Fibroblast of lung (primary cell): ENCODE data around the gene TP53BP1. TPM values are rescaled to one million over a fixed set of nuclear protein-coding genes. Genes with fewer than 3 reads are reported as not detected.

Experiments used
- DNase-seq, 2 donors: peaks; one replicate each; pipeline versions ENCODE4 v3.0.0 to v3.0.0-alpha.2; 2010; ENCODE audit warnings: low read depth in 2 of 2
- H2AFZ ChIP-seq: 2 replicates; pipeline ENCODE4 v1.5.1; 2012; ENCODE audit warnings: low read length, control low read depth, inconsistent platforms
- H3K27ac ChIP-seq: 2 replicates; pipeline ENCODE4 v1.5.1; 2011; ENCODE audit warnings: low read length, control low read depth; ENCODE audit not compliant: insufficient read depth
- H3K27me3 ChIP-seq: 2 replicates; pipeline ENCODE4 v1.5.1; 2011; ENCODE audit warnings: mild to moderate bottlenecking, low read length; ENCODE audit not compliant: control insufficient read depth, insufficient read depth
- H3K36me3 ChIP-seq: 2 replicates; pipeline ENCODE4 v1.5.1; 2011; ENCODE audit warnings: low read length; ENCODE audit not compliant: control insufficient read depth, insufficient read depth
- H3K4me1 ChIP-seq: 2 replicates; pipeline ENCODE4 v1.5.1; 2011; ENCODE audit warnings: low read length; ENCODE audit not compliant: control insufficient read depth, insufficient read depth; ENCODE audit errors: extremely low read depth
- H3K4me2 ChIP-seq: 2 replicates; pipeline ENCODE4 v1.5.1; 2011; ENCODE audit warnings: low read length, control low read depth; ENCODE audit not compliant: insufficient read depth; ENCODE audit errors: extremely low read depth
- H3K4me3 ChIP-seq, 4 experiments: fragments of 200-600 bp in 1 of 4; sonication (generic) in 1 of 4; replicated peaks in 1 of 4; 2 replicates each; pipeline ENCODE4 v1.5.1; 2011 to 2016; ENCODE audit warnings: low read length in 4 of 4, low read depth in 3 of 4, mild to moderate bottlenecking in 3 of 4, control low read depth in 2 of 4, inconsistent platforms in 1 of 4, mixed read lengths in 1 of 4; ENCODE audit not compliant: insufficient read depth in 1 of 4; ENCODE audit errors: control extremely low read depth in 1 of 4
- H3K79me2 ChIP-seq: 2 replicates; pipeline ENCODE4 v1.5.1; 2012; ENCODE audit warnings: mild to moderate bottlenecking, low read length, inconsistent platforms; ENCODE audit not compliant: control insufficient read depth, insufficient read depth
- H3K9ac ChIP-seq: 2 replicates; pipeline ENCODE4 v1.5.1; 2011; ENCODE audit warnings: mild to moderate bottlenecking, low read length, control low read depth; ENCODE audit not compliant: insufficient read depth
- H3K9me3 ChIP-seq: 2 replicates; pipeline ENCODE4 v1.5.1; 2012; ENCODE audit warnings: low read depth, low read length; ENCODE audit not compliant: control insufficient read depth, insufficient read depth
- H4K20me1 ChIP-seq: 2 replicates; pipeline ENCODE4 v1.5.1; 2011; ENCODE audit warnings: low read length; ENCODE audit not compliant: control insufficient read depth, insufficient read depth; ENCODE audit errors: extremely low read depth
- CTCF ChIP-seq, 2 donors: IDR thresholded peaks in 1 of 2; conservative IDR thresholded peaks in 1 of 2; 1 replicate in 1 of 2; 2 replicates in 1 of 2; pipeline ENCODE4 v1.5.1; 2011 to 2012; ENCODE audit warnings: low read length in 2 of 2, control low read depth in 1 of 2, inconsistent platforms in 1 of 2, low read depth in 1 of 2, mild to moderate bottlenecking in 1 of 2
- EZH2 ChIP-seq: IDR thresholded peaks from 2 replicates; pipeline ENCODE4 v1.5.1; 2012; ENCODE audit warnings: low read length, control low read depth, mild to moderate bottlenecking; ENCODE audit errors: missing control alignments
- polyA plus RNA-seq, 2 donors: library from polyadenylated mRNA; depleted of rRNA in 1 of 2; stranded (reverse) in 1 of 2; unstranded in 1 of 2; fragments of >200 nt; gene quantifications; 2 replicates each; pipeline ENCODE4 v1.2.1, GENCODE V29; 2011 to 2012; ENCODE audit warnings: missing spikeins in 1 of 2
- total RNA-seq: library from RNA; depleted of rRNA; stranded (reverse); fragments of >200 nt; gene quantifications from 2 replicates; pipeline ENCODE4 v1.2.1, GENCODE V29; 2014

Gene TP53BP1
- total and polyA plus RNA-seq, 2 donors (not counting 1 experiment from before 2014, with no cell fraction given) = 38.8 to 132 TPM

GRCh38 chr15:43433661-43434303, 59.2 kb downstream of the TP53BP1 start:
- H3K79me2 ChIP-seq = no peaks in the 10 kb centered on the region
- H3K9ac ChIP-seq = no peak overlapping the region
- peak in 1 of 2 donors; percentile 15 for DNase-seq
- H3K9me3 ChIP-seq = no peaks in the 10 kb centered on the region
- H2AFZ ChIP-seq = no peak overlapping the region
- no peak overlapping the region for H3K4me2 ChIP-seq
- H3K4me1 ChIP-seq = no peaks in the 10 kb centered on the region
- no peaks in the 10 kb centered on the region for H3K27me3 ChIP-seq
- H3K36me3 ChIP-seq = no peaks in the 10 kb centered on the region
- no peak overlapping the region for H3K27ac ChIP-seq
- H4K20me1 ChIP-seq = no peaks in the 10 kb centered on the region
- no peak overlapping the region for H3K4me3 ChIP-seq
- no peak for TF ChIP-seq EZH2

GRCh38 chr15:43433165-43433564, 59.8 kb downstream of the TP53BP1 start:
- Histone ChIP-seq H3K27ac (no peak overlapping the region), H3K79me2 (no peaks in the 10 kb centered on the region), H3K4me1 (no peaks in the 10 kb centered on the region), H2AFZ (no peak overlapping the region), H3K4me2 (no peak overlapping the region), H3K9ac (no peak overlapping the region), H3K9me3 (no peaks in the 10 kb centered on the region), H3K27me3 (no peaks in the 10 kb centered on the region), H3K4me3 (no peak overlapping the region), H4K20me1 (no peaks in the 10 kb centered on the region), H3K36me3 (no peaks in the 10 kb centered on the region)
- peak in 1 of 2 donors; percentile 86 for DNase-seq
- no peak for TF ChIP-seq CTCF (conservative IDR thresholded peaks at IDR 0.05 in 1 of 2, IDR thresholded peaks at IDR 0.05 in 1 of 2; ENCODE audit: low read depth in 1 of 2, low read length in 2 of 2)
- no peak for TF ChIP-seq EZH2

- Histone ChIP-seq H3K9me3 (no peaks in the 10 kb centered on the region), H3K4me3 (no peak overlapping the region), H3K79me2 (no peaks in the 10 kb centered on the region), H3K4me2 (no peak overlapping the region), H3K36me3 (peaks cover 2% of the 10 kb centered on the region), H4K20me1 (no peaks in the 10 kb centered on the region), H2AFZ (no peak overlapping the region), H3K27me3 (no peaks in the 10 kb centered on the region), H3K4me1 (no peaks in the 10 kb centered on the region), H3K27ac (no peak overlapping the region), H3K9ac (no peak overlapping the region)
- TF ChIP-seq EZH2 (no peak), CTCF (conservative IDR thresholded peaks at IDR 0.05 in 1 of 2, IDR thresholded peaks at IDR 0.05 in 1 of 2; ENCODE audit: low read depth in 1 of 2, low read length in 2 of 2) (no peak)
- DNase-seq = no peak
These were observed 63.3 kb downstream of the TP53BP1 start for GRCh38 chr15:43429687-43430086.
